GM12872 (cell line): ENCODE data around the gene TRPM7.

Experiments used
- CTCF ChIP-seq: IDR thresholded peaks from 3 replicates; pipeline ENCODE4 v1.5.1; 2011; ENCODE audit warnings: low read depth, mild to moderate bottlenecking, low read length, moderate library complexity; ENCODE audit not compliant: insufficient read depth

TRPM7 gene

GRCh38 chr15:50686469-50687301, at the start of gene TRPM7:
Gene TRPM7 (minus strand): TSS chr15:50686797. CDS start chr15:50686533, 264 bp downstream.
- TF ChIP-seq CTCF, result no peak

- TF ChIP-seq CTCF, result no peak
Observed at GRCh38 chr15:50735156-50735555, 48.6 kb upstream of the TRPM7 start.

- no peak for TF ChIP-seq CTCF
Observed at GRCh38 chr15:50726315-50726714, 39.7 kb upstream of the TRPM7 start.

- no peak for TF ChIP-seq CTCF
Observed at GRCh38 chr15:50718700-50719125, 32.1 kb upstream of the TRPM7 start.

- no peak for TF ChIP-seq CTCF
Observed at GRCh38 chr15:50712018-50712417, 25.4 kb upstream of the TRPM7 start.

- TF ChIP-seq CTCF, result no peak
Observed at GRCh38 chr15:50710585-50710984, 24.0 kb upstream of the TRPM7 start.

- no peak for TF ChIP-seq CTCF
Observed at GRCh38 chr15:50707878-50708427, 21.4 kb upstream of the TRPM7 start.
